ENCODE data around the gene NFATC2. TPM values are rescaled to one million over a fixed set of nuclear protein-coding genes. Genes with fewer than 3 reads are reported as not detected.

The NFATC2 gene
- total RNA-seq, 2 donors from 2014 or later = 11.9 to 24.5 TPM

- peaks cover 7 to 30% of the 10 kb centered on the region in 2 donors for H3K4me1 ChIP-seq (ENCODE audit: control insufficient read depth in 1 of 2, low read depth in 2 of 2)
- TF ChIP-seq CTCF (IDR thresholded peaks at IDR 0.05) = no peak
- no peak overlapping the region for H3K4me3 ChIP-seq
- DNase-seq (ENCODE audit: low spot score) = no peak
- H3K27me3 ChIP-seq (replicated peaks; ENCODE audit: insufficient read depth) = no peaks in the 10 kb centered on the region
- H3K36me3 ChIP-seq = no peaks in the 10 kb centered on the region
- H3K9me3 ChIP-seq = no peaks in the 10 kb centered on the region
- ATAC-seq (ENCODE audit: insufficient number of reproducible peaks, low FRiP score, low read depth) = no peak
- H3K27ac ChIP-seq = no peak overlapping the region
Measured at GRCh38 chr20:51369503-51369902, 173.0 kb downstream of the NFATC2 start.

GRCh38 chr20:51368461-51369211 is 173.9 kb downstream of the NFATC2 start:
- Histone ChIP-seq H3K27ac (no peak overlapping the region), H3K9me3 (no peaks in the 10 kb centered on the region), H3K27me3 (replicated peaks; ENCODE audit: insufficient read depth) (no peaks in the 10 kb centered on the region), H3K36me3 (no peaks in the 10 kb centered on the region), H3K4me3 (no peak overlapping the region), H3K4me1 (ENCODE audit: control insufficient read depth in 1 of 2, low read depth in 2 of 2) (peaks cover 7 to 30% of the 10 kb centered on the region in 2 donors)
- no peak for TF ChIP-seq CTCF (IDR thresholded peaks at IDR 0.05)
- DNase-seq (ENCODE audit: low spot score) (no peak), ATAC-seq (ENCODE audit: insufficient number of reproducible peaks, low FRiP score, low read depth) (no peak)

- ATAC-seq (ENCODE audit: insufficient number of reproducible peaks, low FRiP score, low read depth) = peak; percentile 78
- no peak overlapping the region for H3K4me3 ChIP-seq
- peak; percentile 88 for DNase-seq (ENCODE audit: low spot score)
- no peaks in the 10 kb centered on the region for H3K27me3 ChIP-seq (replicated peaks; ENCODE audit: insufficient read depth)
- peak overlapping the region; percentile 63 to 83 for H3K27ac ChIP-seq
- no peaks in the 10 kb centered on the region for H3K9me3 ChIP-seq
- H3K4me1 ChIP-seq (ENCODE audit: control insufficient read depth in 1 of 2, low read depth in 2 of 2) = peaks cover 7 to 24% of the 10 kb centered on the region in 2 donors
- no peaks in the 10 kb centered on the region for H3K36me3 ChIP-seq
- TF ChIP-seq CTCF (IDR thresholded peaks at IDR 0.05) = no peak
Measured at GRCh38 chr20:51366155-51366886, 176.2 kb downstream of the NFATC2 start.

- peaks cover 7 to 24% of the 10 kb centered on the region in 2 donors for H3K4me1 ChIP-seq (ENCODE audit: control insufficient read depth in 1 of 2, low read depth in 2 of 2)
- H3K4me3 ChIP-seq = no peak overlapping the region
- no peaks in the 10 kb centered on the region for H3K9me3 ChIP-seq
- TF ChIP-seq CTCF (IDR thresholded peaks at IDR 0.05) = no peak
- no peaks in the 10 kb centered on the region for H3K27me3 ChIP-seq (replicated peaks; ENCODE audit: insufficient read depth)
- H3K27ac ChIP-seq = peak overlapping the region; percentile 63 to 83
- peak; percentile 34 for ATAC-seq (ENCODE audit: insufficient number of reproducible peaks, low FRiP score, low read depth)
- no peak for DNase-seq (ENCODE audit: low spot score)
- no peaks in the 10 kb centered on the region for H3K36me3 ChIP-seq
Measured at GRCh38 chr20:51365670-51366069, 176.8 kb downstream of the NFATC2 start.

GRCh38 chr20:51363813-51364212 is 178.7 kb downstream of the NFATC2 start:
- TF ChIP-seq CTCF (IDR thresholded peaks at IDR 0.05) = no peak
- H3K36me3 ChIP-seq = no peaks in the 10 kb centered on the region
- H3K27me3 ChIP-seq (replicated peaks; ENCODE audit: insufficient read depth) = no peaks in the 10 kb centered on the region
- H3K27ac ChIP-seq = no peak overlapping the region
- ATAC-seq (ENCODE audit: insufficient number of reproducible peaks, low FRiP score, low read depth) = no peak
- peaks cover 7 to 24% of the 10 kb centered on the region in 2 donors for H3K4me1 ChIP-seq (ENCODE audit: control insufficient read depth in 1 of 2, low read depth in 2 of 2)
- no peak overlapping the region for H3K4me3 ChIP-seq
- no peaks in the 10 kb centered on the region for H3K9me3 ChIP-seq
- DNase-seq (ENCODE audit: low spot score) = no peak
